Liver (tissue), 9 donors: ENCODE results near the gene GP1BB. TPM values are rescaled to one million over a fixed set of nuclear protein-coding genes. Genes with fewer than 3 reads are reported as not detected.

ENCODE experiments used
- DNase-seq: peaks from one replicate; pipeline ENCODE4 v3.0.0-alpha.2; 2017; ENCODE audit warnings: low spot score
- H3K27ac ChIP-seq, 2 donors: one replicate each; pipeline ENCODE4 v1.7.0; 2013; ENCODE audit warnings: inconsistent platforms in 2 of 2, low read length in 2 of 2, control low read depth in 1 of 2, low read depth in 1 of 2, mild to moderate bottlenecking in 1 of 2
- H3K27me3 ChIP-seq, 4 donors: one replicate each; pipeline versions ENCODE4 v1.6.1 to v1.7.0; 2013; ENCODE audit warnings: low read length in 3 of 4, inconsistent platforms in 1 of 4, mild to moderate bottlenecking in 1 of 4, moderate library complexity in 1 of 4; ENCODE audit not compliant: control insufficient read depth in 4 of 4, insufficient read depth in 4 of 4
- H3K36me3 ChIP-seq, 4 donors: one replicate each; pipeline versions ENCODE4 v1.6.1 to v1.7.0; 2013; ENCODE audit warnings: low read length in 3 of 4, mild to moderate bottlenecking in 3 of 4, low read depth in 1 of 4, moderate library complexity in 1 of 4; ENCODE audit not compliant: control insufficient read depth in 4 of 4, insufficient read depth in 3 of 4
- H3K4me1 ChIP-seq, 4 donors: one replicate each; pipeline versions ENCODE4 v1.6.1 to v1.7.0; 2013; ENCODE audit warnings: low read length in 3 of 4, mild to moderate bottlenecking in 3 of 4, moderate library complexity in 1 of 4; ENCODE audit not compliant: control insufficient read depth in 4 of 4, insufficient read depth in 4 of 4
- H3K4me3 ChIP-seq, 3 donors: one replicate each; pipeline versions ENCODE4 v1.6.1 to v1.7.0; 2013; ENCODE audit warnings: low read length in 3 of 3, control low read depth in 1 of 3, low read depth in 1 of 3, mild to moderate bottlenecking in 1 of 3
- H3K9ac ChIP-seq, 2 donors: one replicate each; pipeline ENCODE4 v1.7.0; 2013; ENCODE audit warnings: low read length in 2 of 2, mild to moderate bottlenecking in 2 of 2, moderate library complexity in 2 of 2, control low read depth in 1 of 2, low read depth in 1 of 2
- H3K9me3 ChIP-seq, 4 donors: one replicate each; pipeline versions ENCODE4 v1.6.1 to v1.7.0; 2013; ENCODE audit warnings: low read length in 3 of 4; ENCODE audit not compliant: control insufficient read depth in 4 of 4
- ATF3 ChIP-seq: IDR thresholded peaks from 2 replicates; pipeline ENCODE4 v1.6.1; 2016; ENCODE audit warnings: antibody characterized with exemption
- CTCF ChIP-seq: fragments of 150-350 bp; IDR thresholded peaks from 2 replicates; pipeline ENCODE4 v1.5.1; 2017; ENCODE audit warnings: improper control_type of control experiment, low read depth, low read length; ENCODE audit not compliant: missing input control
- EGR1 ChIP-seq, 2 donors: IDR thresholded peaks; 2 replicates each; pipeline ENCODE4 v1.6.1; 2016 to 2018; ENCODE audit warnings: antibody characterized with exemption in 2 of 2, low read depth in 2 of 2
- FOXA1 ChIP-seq: IDR thresholded peaks from 2 replicates; pipeline ENCODE4 v1.6.1; 2016; ENCODE audit warnings: antibody characterized with exemption
- FOXA2 ChIP-seq: IDR thresholded peaks from 2 replicates; pipeline ENCODE4 v1.6.1; 2016; ENCODE audit warnings: antibody characterized with exemption
- GABPA ChIP-seq, 2 donors: IDR thresholded peaks in 1 of 2; conservative IDR thresholded peaks in 1 of 2; 2 replicates each; pipeline ENCODE4 v1.6.1; 2016; ENCODE audit warnings: antibody characterized with exemption in 2 of 2, mild to moderate bottlenecking in 1 of 2, moderate library complexity in 1 of 2
- HNF4A ChIP-seq, 2 donors: conservative IDR thresholded peaks; 2 replicates each; pipeline ENCODE4 v1.6.1; 2016; ENCODE audit warnings: antibody characterized with exemption in 2 of 2, mild to moderate bottlenecking in 2 of 2
- HNF4G ChIP-seq: IDR thresholded peaks from 2 replicates; pipeline ENCODE4 v1.6.1; 2016; ENCODE audit warnings: antibody characterized with exemption
- JUND ChIP-seq, 2 donors: IDR thresholded peaks; 2 replicates each; pipeline ENCODE4 v1.6.1; 2016; ENCODE audit warnings: antibody characterized with exemption in 2 of 2
- MAX ChIP-seq: IDR thresholded peaks from 2 replicates; pipeline ENCODE4 v1.6.1; 2016; ENCODE audit warnings: antibody characterized with exemption
- NR2F2 ChIP-seq: IDR thresholded peaks from 2 replicates; pipeline ENCODE4 v1.6.1; 2016; ENCODE audit warnings: antibody characterized with exemption
- RAD21 ChIP-seq, 2 donors: IDR thresholded peaks; 2 replicates each; pipeline ENCODE4 v1.6.1; 2016; ENCODE audit warnings: antibody characterized with exemption in 2 of 2, mild to moderate bottlenecking in 2 of 2
- REST ChIP-seq: IDR thresholded peaks from 2 replicates; pipeline ENCODE4 v1.6.1; 2016; ENCODE audit warnings: antibody characterized with exemption, mild to moderate bottlenecking
- RXRA ChIP-seq, 2 donors: IDR thresholded peaks; 2 replicates each; pipeline ENCODE4 v1.6.1; 2017 to 2018; ENCODE audit warnings: antibody characterized with exemption in 2 of 2, mild to moderate bottlenecking in 1 of 2
- SP1 ChIP-seq: IDR thresholded peaks from 2 replicates; pipeline ENCODE4 v1.6.1; 2018; ENCODE audit warnings: antibody characterized with exemption, mild to moderate bottlenecking
- TAF1 ChIP-seq: conservative IDR thresholded peaks from 2 replicates; pipeline ENCODE4 v1.6.1; 2016; ENCODE audit warnings: antibody characterized with exemption, mild to moderate bottlenecking
- YY1 ChIP-seq: IDR thresholded peaks from 2 replicates; pipeline ENCODE4 v1.6.1; 2016; ENCODE audit warnings: antibody characterized with exemption, mild to moderate bottlenecking
- ZBTB33 ChIP-seq: IDR thresholded peaks from 2 replicates; pipeline ENCODE4 v1.6.1; 2016; ENCODE audit warnings: antibody characterized with exemption
- WGBS: extraction: QIAGEN DNeasy Blood & Tissue Kit; methylation state at CpG from one replicate; pipeline ENCODE4 v1.1.7; 2013; 5-methylcytosine and 5-hydroxymethylcytosine counted together
- polyA plus RNA-seq, 2 donors: library from polyadenylated mRNA; stranded (reverse) in 1 of 2; unstranded in 1 of 2; fragments of 200-250 nt in 1 of 2; fragments of >200 nt in 1 of 2; fragmentation: Nextera tagmentation in 1 of 2; extraction: Ambion mirVana in 1 of 2; gene quantifications; one replicate each; pipeline versions ENCODE4 v1.2.1 to v1.2.3, GENCODE V29; 2013 to 2015
- total RNA-seq, 2 donors: library from RNA; depleted of rRNA; stranded (reverse); fragments of >200 nt; gene quantifications; one replicate each; pipeline ENCODE4 v1.2.3, GENCODE V29; 2014
- donor health status: healthy.
- donor health status: healthy.
- donor health status: healthy.
- donor health status: healthy.
- donor health status: healthy.

GP1BB gene
- total RNA-seq: 1 to 10 TPM in 1 of 2 donors, not detected in 1; 5.7 TPM
- under 1 TPM; 0.38 to 0.51 TPM for polyA plus RNA-seq

- H3K4me1 ChIP-seq: peaks cover 15 to 28% (median 21%) of the 10 kb centered on the region in 4 donors
- DNase-seq: peak; percentile 76
- TF ChIP-seq HNF4G: no peak
- no peak for TF ChIP-seq GABPA (IDR thresholded peaks at IDR 0.05 in 1 of 2, conservative IDR thresholded peaks at IDR 0.05 in 1 of 2)
- TF ChIP-seq CTCF: no peak
- no peak for TF ChIP-seq RAD21 (IDR thresholded peaks at IDR 0.05)
- no peak for TF ChIP-seq ATF3
- no peak for TF ChIP-seq JUND (IDR thresholded peaks at IDR 0.05)
- TF ChIP-seq EGR1 (IDR thresholded peaks at IDR 0.05; ENCODE audit: low read depth in 2 of 2): no peak
- no peak for TF ChIP-seq REST
- no peak for TF ChIP-seq TAF1
- TF ChIP-seq FOXA2: no peak
- TF ChIP-seq YY1: no peak
- no peak for TF ChIP-seq HNF4A (conservative IDR thresholded peaks at IDR 0.05)
- no peak for TF ChIP-seq SP1
- TF ChIP-seq NR2F2: no peak
- no peak for TF ChIP-seq MAX
- TF ChIP-seq RXRA (IDR thresholded peaks at IDR 0.05): no peak
- TF ChIP-seq FOXA1: no peak
- no peak for TF ChIP-seq ZBTB33
- H3K27me3 ChIP-seq: peaks cover 0 to 8% (median 5%) of the 10 kb centered on the region in 4 donors
- no peaks in the 10 kb centered on the region for H3K36me3 ChIP-seq
- H3K4me3 ChIP-seq: peak within 1 kb of the TSS in 1 of 3 donors; percentile 29
- 7% methylated on average over 80 of the region's 80 CpGs for WGBS
- H3K9me3 ChIP-seq: no peaks in the 10 kb centered on the region
- no peak within 1 kb of the TSS for H3K9ac ChIP-seq
- H3K27ac ChIP-seq: no peak within 1 kb of the TSS
These were observed at the start of gene GP1BB for GRCh38 chr22:19723232-19723982. Gene GP1BB, plus strand, starts transcription at chr22:19723539. Its CDS starts 31 bp downstream, at chr22:19723570.
